ENCODE measurements around the gene NET1.

Gene NET1

DNA sequence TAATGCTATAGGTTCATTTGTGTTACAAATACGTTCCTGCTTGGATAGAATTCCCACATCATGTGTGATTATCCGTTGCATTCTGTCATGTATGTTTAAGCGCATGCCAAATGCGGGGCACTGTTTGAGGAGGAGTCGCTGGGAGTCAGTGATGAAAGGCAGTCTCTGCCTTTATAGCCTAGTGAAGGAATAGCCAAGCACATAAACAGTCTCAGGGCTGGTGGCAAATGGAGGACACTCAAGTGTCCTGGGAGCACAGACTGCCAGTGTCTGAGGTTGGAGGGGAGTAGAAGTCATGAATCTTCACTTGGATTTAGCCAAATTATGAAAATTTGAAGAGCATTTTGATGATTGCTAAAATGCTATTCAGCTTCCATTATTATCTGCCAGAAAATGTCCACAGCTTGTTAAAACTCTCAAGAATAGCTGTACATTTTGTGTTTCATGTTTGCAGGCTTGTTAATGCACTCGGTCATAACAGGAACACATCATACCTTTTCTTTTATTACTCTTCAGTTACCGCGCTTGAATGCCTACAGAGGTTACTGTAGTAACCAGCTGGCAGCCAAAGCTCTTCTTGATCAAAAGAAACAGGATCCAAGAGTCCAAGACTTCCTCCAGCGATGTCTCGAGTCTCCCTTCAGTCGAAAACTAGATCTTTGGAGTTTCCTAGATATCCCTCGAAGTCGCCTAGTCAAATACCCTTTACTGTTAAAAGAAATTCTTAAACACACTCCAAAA lies 41.6 kb downstream of the NET1 start:
- H3K4me3 ChIP-seq (ENCODE audit: low read length in 2 of 2): no peak overlapping the region
- no peaks in the 10 kb centered on the region for H3K27me3 ChIP-seq (ENCODE audit: control insufficient read depth in 1 of 2, insufficient read depth in 2 of 2, low read length in 2 of 2)
- no peak overlapping the region for H3K27ac ChIP-seq (ENCODE audit: low read length)
- H3K9me3 ChIP-seq (ENCODE audit: control insufficient read depth in 2 of 2, low read length in 2 of 2): no peaks in the 10 kb centered on the region
- H3K4me1 ChIP-seq (ENCODE audit: control insufficient read depth, insufficient read depth, low read length): no peaks in the 10 kb centered on the region
- H3K9ac ChIP-seq (ENCODE audit: low read length in 2 of 2): no peak overlapping the region
- peaks cover 41 to 50% of the 10 kb centered on the region in 2 donors for H3K36me3 ChIP-seq (ENCODE audit: control insufficient read depth in 2 of 2, insufficient read depth in 2 of 2, low read length in 2 of 2)

DNA sequence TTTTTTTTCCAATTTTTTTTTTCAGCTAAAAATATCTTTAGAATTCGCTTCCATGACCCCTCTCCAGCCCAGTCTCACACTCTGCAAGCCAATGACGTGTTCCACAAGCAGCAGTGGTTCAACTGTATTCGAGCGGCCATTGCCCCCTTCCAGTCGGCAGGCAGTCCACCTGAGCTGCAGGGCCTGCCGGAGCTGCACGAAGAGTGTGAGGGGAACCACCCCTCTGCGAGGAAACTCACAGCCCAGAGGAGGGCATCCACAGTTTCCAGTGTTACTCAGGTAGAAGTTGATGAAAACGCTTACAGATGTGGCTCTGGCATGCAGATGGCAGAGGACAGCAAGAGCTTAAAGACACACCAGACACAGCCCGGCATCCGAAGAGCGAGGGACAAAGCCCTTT lies 44.2 kb downstream of the NET1 start:
- no peaks in the 10 kb centered on the region for H3K9me3 ChIP-seq (ENCODE audit: control insufficient read depth in 2 of 2, low read length in 2 of 2)
- peaks cover 50 to 61% of the 10 kb centered on the region in 2 donors for H3K36me3 ChIP-seq (ENCODE audit: control insufficient read depth in 2 of 2, insufficient read depth in 2 of 2, low read length in 2 of 2)
- no peak overlapping the region for H3K9ac ChIP-seq (ENCODE audit: low read length in 2 of 2)
- H3K27ac ChIP-seq (ENCODE audit: low read length): no peak overlapping the region
- no peaks in the 10 kb centered on the region for H3K27me3 ChIP-seq (ENCODE audit: control insufficient read depth in 1 of 2, insufficient read depth in 2 of 2, low read length in 2 of 2)
- no peaks in the 10 kb centered on the region for H3K4me1 ChIP-seq (ENCODE audit: control insufficient read depth, insufficient read depth, low read length)
- no peak overlapping the region for H3K4me3 ChIP-seq (ENCODE audit: low read length in 2 of 2)

DNA sequence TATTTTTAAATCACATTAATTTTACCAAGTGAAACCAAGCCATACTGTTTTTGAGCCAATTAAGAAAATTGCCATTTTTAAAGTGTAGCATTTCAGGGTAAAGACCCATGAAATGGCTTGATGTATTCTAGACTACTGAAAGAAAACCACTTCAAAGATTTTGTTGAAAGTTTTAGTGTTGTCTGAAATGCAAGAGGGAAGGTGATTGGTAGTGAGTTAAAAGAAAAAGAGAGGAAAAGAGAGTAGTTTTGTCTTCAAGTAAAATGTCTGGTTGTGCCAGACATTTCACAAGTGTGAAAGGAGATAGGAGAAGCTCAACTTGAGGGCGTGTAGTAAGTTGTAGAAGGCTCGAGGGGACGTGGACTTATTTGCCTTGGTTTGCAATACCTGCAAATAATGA lies 45.4 kb downstream of the NET1 start:
- Histone ChIP-seq H3K36me3 (ENCODE audit: control insufficient read depth in 2 of 2, insufficient read depth in 2 of 2, low read length in 2 of 2) (peaks cover 47 to 56% of the 10 kb centered on the region in 2 donors), H3K27ac (ENCODE audit: low read length) (no peak overlapping the region), H3K9me3 (ENCODE audit: control insufficient read depth in 2 of 2, low read length in 2 of 2) (no peaks in the 10 kb centered on the region)

DNA sequence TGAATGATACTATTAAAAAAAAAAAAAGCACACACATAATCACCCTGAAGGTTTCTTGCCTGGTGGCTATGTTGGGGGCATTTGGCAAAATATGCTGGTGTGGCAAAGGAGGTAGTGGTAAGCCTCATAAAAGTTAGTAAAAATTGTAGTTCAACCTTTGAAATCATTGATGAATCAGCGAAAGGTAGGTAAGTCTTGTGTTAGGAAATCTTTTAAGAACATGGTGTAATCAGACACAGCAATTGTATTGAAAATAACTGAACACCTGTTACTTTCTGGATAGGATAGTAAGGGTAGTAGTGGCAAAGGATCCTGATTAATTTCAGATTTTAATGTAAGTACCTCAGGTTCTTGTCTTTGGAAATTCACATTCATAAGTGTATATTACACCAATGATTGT lies 46.1 kb downstream of the NET1 start:
- Histone ChIP-seq H3K27me3 (ENCODE audit: control insufficient read depth in 1 of 2, insufficient read depth in 2 of 2, low read length in 2 of 2) (no peaks in the 10 kb centered on the region), H3K9me3 (ENCODE audit: control insufficient read depth in 2 of 2, low read length in 2 of 2) (no peaks in the 10 kb centered on the region), H3K4me1 (ENCODE audit: control insufficient read depth, insufficient read depth, low read length) (no peaks in the 10 kb centered on the region), H3K4me3 (ENCODE audit: low read length in 2 of 2) (no peak overlapping the region), H3K9ac (ENCODE audit: low read length in 2 of 2) (no peak overlapping the region), H3K36me3 (ENCODE audit: control insufficient read depth in 2 of 2, insufficient read depth in 2 of 2, low read length in 2 of 2) (peaks cover 42 to 50% of the 10 kb centered on the region in 2 donors), H3K27ac (ENCODE audit: low read length) (no peak overlapping the region)

More for the DNA sequence above, 45.4 kb downstream of the NET1 start:
- no peak overlapping the region for H3K4me3 ChIP-seq (ENCODE audit: low read length in 2 of 2)
- H3K9ac ChIP-seq (ENCODE audit: low read length in 2 of 2): no peak overlapping the region
- H3K4me1 ChIP-seq (ENCODE audit: control insufficient read depth, insufficient read depth, low read length): no peaks in the 10 kb centered on the region
- H3K27me3 ChIP-seq (ENCODE audit: control insufficient read depth in 1 of 2, insufficient read depth in 2 of 2, low read length in 2 of 2): no peaks in the 10 kb centered on the region

DNA sequence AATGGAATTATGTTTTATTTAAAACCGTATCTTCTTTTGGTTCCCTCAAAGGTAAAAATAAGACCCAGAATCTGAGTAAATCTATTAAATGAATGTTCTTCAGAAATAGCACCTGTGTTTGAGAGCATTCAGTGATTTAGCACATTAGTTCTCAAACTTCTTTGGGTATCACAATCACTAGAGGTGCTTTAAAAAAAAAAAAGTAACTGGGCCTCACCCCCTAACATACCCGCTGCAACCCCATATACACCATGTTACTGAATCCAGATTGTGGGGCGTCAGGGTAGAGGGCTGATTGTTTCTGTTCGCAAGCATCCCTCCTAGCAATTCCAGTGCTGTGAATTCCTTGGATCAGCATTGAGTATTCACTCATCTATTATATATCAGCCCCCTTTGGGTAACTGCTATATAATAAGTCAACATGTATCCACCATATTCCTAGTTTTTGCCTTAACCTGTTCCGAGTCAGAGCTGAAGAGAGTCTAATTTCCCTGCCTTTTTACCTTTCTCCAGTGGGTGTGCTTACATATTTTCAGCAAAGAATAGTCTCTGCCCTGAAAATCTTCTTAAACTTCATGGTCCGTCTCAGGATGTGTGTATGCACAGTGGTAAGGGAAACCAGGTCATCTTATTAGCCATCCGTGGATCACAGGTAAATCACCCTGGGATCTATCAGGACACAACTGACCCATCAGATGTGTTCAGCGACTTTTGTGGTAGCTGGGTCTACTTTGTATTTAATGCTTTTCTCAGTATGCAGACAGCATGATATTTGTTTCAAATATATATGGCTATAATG lies 46.8 kb downstream of the NET1 start:
- peaks cover 36 to 42% of the 10 kb centered on the region in 2 donors for H3K36me3 ChIP-seq (ENCODE audit: control insufficient read depth in 2 of 2, insufficient read depth in 2 of 2, low read length in 2 of 2)
- no peaks in the 10 kb centered on the region for H3K9me3 ChIP-seq (ENCODE audit: control insufficient read depth in 2 of 2, low read length in 2 of 2)
- no peak overlapping the region for H3K9ac ChIP-seq (ENCODE audit: low read length in 2 of 2)
- H3K27me3 ChIP-seq (ENCODE audit: control insufficient read depth in 1 of 2, insufficient read depth in 2 of 2, low read length in 2 of 2): no peaks in the 10 kb centered on the region
- H3K4me3 ChIP-seq (ENCODE audit: low read length in 2 of 2): no peak overlapping the region
- H3K27ac ChIP-seq (ENCODE audit: low read length): no peak overlapping the region
- H3K4me1 ChIP-seq (ENCODE audit: control insufficient read depth, insufficient read depth, low read length): no peaks in the 10 kb centered on the region

DNA sequence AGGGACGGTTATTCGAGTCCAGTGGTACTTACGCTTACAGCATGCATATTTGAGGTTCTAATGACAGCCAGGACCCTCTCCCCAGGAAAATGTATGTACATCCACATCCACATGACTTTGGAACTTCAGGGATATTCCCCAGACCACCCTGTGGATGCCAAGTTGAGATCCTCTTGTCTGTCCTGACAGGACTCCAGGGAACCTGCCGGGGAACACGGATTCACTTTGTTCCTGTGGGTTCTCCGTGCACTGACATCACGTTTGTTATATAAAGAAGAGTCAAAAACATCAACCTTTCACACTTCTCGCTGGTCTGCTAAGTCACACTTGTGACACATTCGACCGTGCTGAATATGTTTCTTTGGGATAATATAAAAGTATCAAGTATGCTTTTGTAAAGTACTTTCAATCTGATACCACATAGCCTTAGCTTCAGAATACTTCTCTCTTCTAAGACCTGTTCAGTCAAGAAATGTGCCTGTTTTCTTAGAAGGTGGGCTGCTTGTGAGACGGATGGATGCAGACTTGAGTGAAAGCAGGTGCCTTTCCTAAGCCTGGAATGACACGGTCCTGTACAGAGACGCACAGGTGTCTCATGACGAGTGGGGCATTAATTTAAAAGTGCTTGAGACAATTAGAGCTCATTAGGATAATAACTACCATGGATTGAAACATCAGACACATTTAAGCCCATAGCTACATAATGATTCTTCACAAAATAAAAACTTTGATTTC lies 48.3 kb downstream of the NET1 start:
- Histone ChIP-seq H3K9ac (ENCODE audit: low read length in 2 of 2) (no peak overlapping the region), H3K27ac (ENCODE audit: low read length) (no peak overlapping the region), H3K36me3 (ENCODE audit: control insufficient read depth in 2 of 2, insufficient read depth in 2 of 2, low read length in 2 of 2) (peaks cover 27 to 28% of the 10 kb centered on the region in 2 donors), H3K4me3 (ENCODE audit: low read length in 2 of 2) (no peak overlapping the region), H3K27me3 (ENCODE audit: control insufficient read depth in 1 of 2, insufficient read depth in 2 of 2, low read length in 2 of 2) (no peaks in the 10 kb centered on the region), H3K4me1 (ENCODE audit: control insufficient read depth, insufficient read depth, low read length) (no peaks in the 10 kb centered on the region), H3K9me3 (ENCODE audit: control insufficient read depth in 2 of 2, low read length in 2 of 2) (no peaks in the 10 kb centered on the region)

DNA sequence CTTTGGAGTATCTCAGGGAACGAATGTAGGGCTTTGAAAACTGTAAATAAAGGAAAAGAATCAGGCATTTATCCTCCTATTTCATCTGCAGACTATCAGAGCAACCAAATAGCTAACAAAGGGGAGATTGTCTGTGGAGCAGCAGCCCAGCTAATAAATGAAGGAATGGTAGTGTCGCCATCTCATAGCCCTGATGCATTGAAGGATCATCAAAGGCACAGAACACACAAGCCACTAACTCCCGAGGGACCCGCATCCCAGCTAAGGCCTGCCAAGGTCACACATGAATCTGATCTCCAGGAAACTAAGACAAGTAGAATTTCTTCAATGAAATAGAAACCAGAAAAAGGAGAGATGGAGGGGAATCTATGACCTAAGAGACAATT lies 48.8 kb downstream of the NET1 start:
- Histone ChIP-seq H3K27ac (ENCODE audit: low read length) (no peak overlapping the region), H3K36me3 (ENCODE audit: control insufficient read depth in 2 of 2, insufficient read depth in 2 of 2, low read length in 2 of 2) (peaks cover 22% of the 10 kb centered on the region in 2 donors), H3K27me3 (ENCODE audit: control insufficient read depth in 1 of 2, insufficient read depth in 2 of 2, low read length in 2 of 2) (no peaks in the 10 kb centered on the region), H3K4me3 (ENCODE audit: low read length in 2 of 2) (no peak overlapping the region), H3K4me1 (ENCODE audit: control insufficient read depth, insufficient read depth, low read length) (peaks cover 3% of the 10 kb centered on the region), H3K9me3 (ENCODE audit: control insufficient read depth in 2 of 2, low read length in 2 of 2) (no peaks in the 10 kb centered on the region), H3K9ac (ENCODE audit: low read length in 2 of 2) (no peak overlapping the region)

DNA sequence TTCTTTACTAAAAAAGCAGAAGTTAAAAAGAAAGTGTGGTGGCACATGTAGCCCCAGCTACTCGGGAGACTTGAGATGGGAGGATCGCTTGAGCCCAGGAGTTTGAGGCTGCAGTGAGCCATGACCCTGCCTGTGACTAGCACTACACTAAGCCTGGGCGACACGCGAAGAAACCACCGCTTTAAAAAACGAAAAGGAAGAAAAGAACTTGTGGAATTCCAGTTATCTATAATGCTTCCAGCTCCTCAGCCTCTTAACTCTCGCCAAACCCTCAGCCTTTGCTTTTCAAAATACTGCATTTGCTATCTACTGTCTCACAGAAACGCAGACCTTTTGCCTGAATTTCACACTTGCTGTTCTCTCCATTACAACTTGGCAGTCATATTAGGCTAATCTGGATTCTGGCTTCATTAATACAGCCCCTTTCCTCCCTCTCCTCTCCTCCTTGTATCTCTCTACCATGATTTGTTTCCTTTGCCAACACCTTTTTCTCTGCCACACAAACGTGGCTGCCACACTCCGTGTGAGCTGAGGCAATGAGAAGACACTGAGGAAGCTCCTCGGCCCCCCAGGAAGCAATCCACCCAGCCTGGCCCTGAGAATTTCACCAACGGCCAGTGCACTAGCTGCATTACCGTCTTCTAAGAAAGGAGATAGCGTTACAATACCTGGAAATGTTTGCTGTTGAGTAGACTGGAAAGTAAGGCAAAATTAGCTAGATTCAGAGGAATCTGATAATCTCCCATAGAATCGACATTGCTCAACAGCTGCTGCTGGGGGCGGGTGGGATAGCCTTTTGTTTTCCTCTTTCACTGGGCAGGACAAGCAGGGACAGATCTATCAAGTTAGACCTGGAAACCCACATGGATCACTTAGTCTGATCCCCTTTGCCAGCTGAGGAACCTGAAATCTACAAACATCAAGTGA lies 49.8 kb downstream of the NET1 start:
- no peaks in the 10 kb centered on the region for H3K27me3 ChIP-seq (ENCODE audit: control insufficient read depth in 1 of 2, insufficient read depth in 2 of 2, low read length in 2 of 2)
- H3K27ac ChIP-seq (ENCODE audit: low read length): no peak overlapping the region
- H3K4me1 ChIP-seq (ENCODE audit: control insufficient read depth, insufficient read depth, low read length): peaks cover 12% of the 10 kb centered on the region
- H3K36me3 ChIP-seq (ENCODE audit: control insufficient read depth in 2 of 2, insufficient read depth in 2 of 2, low read length in 2 of 2): peaks cover 15 to 18% of the 10 kb centered on the region in 2 donors
- H3K9me3 ChIP-seq (ENCODE audit: control insufficient read depth in 2 of 2, low read length in 2 of 2): no peaks in the 10 kb centered on the region
- no peak overlapping the region for H3K9ac ChIP-seq (ENCODE audit: low read length in 2 of 2)
- H3K4me3 ChIP-seq (ENCODE audit: low read length in 2 of 2): no peak overlapping the region

DNA sequence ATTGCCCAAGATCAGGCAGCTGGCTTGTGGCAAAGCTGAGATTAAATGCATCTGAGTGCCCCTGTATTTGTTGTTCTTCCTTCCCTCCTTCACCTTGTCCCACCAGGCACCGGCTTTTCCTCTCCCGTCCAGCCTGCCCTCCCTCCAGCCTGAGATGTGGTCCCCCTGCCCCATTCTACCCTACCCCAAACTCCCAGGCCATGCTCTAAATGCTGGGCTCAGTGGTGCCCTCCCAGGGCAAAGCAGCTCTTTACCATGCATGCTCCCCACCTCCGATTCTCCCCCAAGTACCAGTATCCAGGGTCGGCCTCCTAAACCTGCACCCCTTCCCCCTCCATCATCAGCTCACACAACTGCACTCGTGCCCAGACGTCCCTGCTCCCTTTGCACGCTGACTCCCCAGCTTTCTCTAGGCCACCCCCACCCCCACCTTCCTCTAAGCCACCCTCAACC lies 50.5 kb downstream of the NET1 start:
- no peak overlapping the region for H3K27ac ChIP-seq (ENCODE audit: low read length)
- H3K4me3 ChIP-seq (ENCODE audit: low read length in 2 of 2): no peak overlapping the region
- H3K4me1 ChIP-seq (ENCODE audit: control insufficient read depth, insufficient read depth, low read length): peaks cover 13% of the 10 kb centered on the region
- peaks cover 14 to 18% of the 10 kb centered on the region in 2 donors for H3K36me3 ChIP-seq (ENCODE audit: control insufficient read depth in 2 of 2, insufficient read depth in 2 of 2, low read length in 2 of 2)
- no peak overlapping the region for H3K9ac ChIP-seq (ENCODE audit: low read length in 2 of 2)
- no peaks in the 10 kb centered on the region for H3K27me3 ChIP-seq (ENCODE audit: control insufficient read depth in 1 of 2, insufficient read depth in 2 of 2, low read length in 2 of 2)
- H3K9me3 ChIP-seq (ENCODE audit: control insufficient read depth in 2 of 2, low read length in 2 of 2): peaks cover 0 to 3% of the 10 kb centered on the region in 2 donors

DNA sequence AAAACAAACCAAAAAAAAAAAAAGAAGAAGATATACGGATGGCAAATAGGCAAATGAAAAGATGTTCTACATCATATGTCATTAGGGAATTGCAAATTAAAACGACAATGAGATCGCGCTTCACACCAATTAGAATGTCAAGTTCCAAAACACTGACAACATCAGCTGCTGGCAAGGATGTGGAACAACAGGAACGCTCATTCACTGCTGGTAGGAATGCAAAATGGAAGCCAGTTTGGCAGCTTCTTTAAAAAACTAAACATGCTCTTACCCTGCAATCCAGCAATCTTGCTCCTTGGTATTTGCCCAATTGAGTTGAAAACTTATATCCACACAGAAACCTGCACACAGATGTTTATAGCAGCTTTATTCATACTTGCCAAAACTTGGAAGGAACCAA lies 52.2 kb downstream of the NET1 start:
- peaks cover 0 to 12% of the 10 kb centered on the region in 2 donors for H3K9me3 ChIP-seq (ENCODE audit: control insufficient read depth in 2 of 2, low read length in 2 of 2)
- H3K27ac ChIP-seq (ENCODE audit: low read length): no peak overlapping the region
- H3K36me3 ChIP-seq (ENCODE audit: control insufficient read depth in 2 of 2, insufficient read depth in 2 of 2, low read length in 2 of 2): peaks cover 3 to 5% of the 10 kb centered on the region in 2 donors
- H3K9ac ChIP-seq (ENCODE audit: low read length in 2 of 2): no peak overlapping the region
- no peaks in the 10 kb centered on the region for H3K27me3 ChIP-seq (ENCODE audit: control insufficient read depth in 1 of 2, insufficient read depth in 2 of 2, low read length in 2 of 2)
- no peak overlapping the region for H3K4me3 ChIP-seq (ENCODE audit: low read length in 2 of 2)
- peaks cover 13% of the 10 kb centered on the region for H3K4me1 ChIP-seq (ENCODE audit: control insufficient read depth, insufficient read depth, low read length)

Measured in stomach smooth muscle (tissue), 2 donors.